NCI-H2081 (cell line): ENCODE measurements around the gene GRPEL2.
"Not testable (repeated sequence)": the region's sequence is repeated elsewhere in the genome, so short reads cannot be mapped to it uniquely, and the experiment has no call there.

Experiments used
- DNase-seq, 2 experiments: peaks; one replicate each; lab custom pipeline; 2025; lab: John Stamatoyannopoulos, UW

GRPEL2 gene

GRCh38 chr5:149376711-149377447, 31.6 kb downstream of the GRPEL2 start:
- no peak for DNase-seq

- no peak for DNase-seq
Measured at GRCh38 chr5:149378241-149378820, 33.0 kb downstream of the GRPEL2 start.

GRCh38 chr5:149379177-149379761, 34.0 kb downstream of the GRPEL2 start, which contains the start of gene IL17B:
TSS of gene IL17B (minus strand) at chr5:149379292. CDS start at chr5:149379225, 67 bp downstream.
- no peak for DNase-seq

- DNase-seq, result no peak
Measured at GRCh38 chr5:149379818-149380374, 34.6 kb downstream of the GRPEL2 start.

- DNase-seq, result no peak
Measured at GRCh38 chr5:149380466-149381121, 35.3 kb downstream of the GRPEL2 start.

GRCh38 chr5:149381261-149381985, 36.1 kb downstream of the GRPEL2 start:
- no peak for DNase-seq

- peak; percentile 13 to 26 for DNase-seq
Measured at GRCh38 chr5:149381986-149382338, 36.7 kb downstream of the GRPEL2 start.

GRCh38 chr5:149382517-149383220, 37.4 kb downstream of the GRPEL2 start:
- DNase-seq, result no peak

- DNase-seq, result no peak
Measured at GRCh38 chr5:149383399-149383798, 38.1 kb downstream of the GRPEL2 start.

GRCh38 chr5:149386166-149386565, 40.9 kb downstream of the GRPEL2 start:
- no peak for DNase-seq

GRCh38 chr5:149387081-149387631, 41.9 kb downstream of the GRPEL2 start:
- DNase-seq, result no peak

GRCh38 chr5:149387982-149388381, 42.7 kb downstream of the GRPEL2 start:
- no peak for DNase-seq

- DNase-seq, result no peak
Measured at GRCh38 chr5:149388498-149389190, 43.3 kb downstream of the GRPEL2 start.

GRCh38 chr5:149389552-149390495, 44.5 kb downstream of the GRPEL2 start:
- no peak for DNase-seq

GRCh38 chr5:149391076-149391475, 45.8 kb downstream of the GRPEL2 start:
- not testable (repeated sequence) for DNase-seq

- no peak for DNase-seq
Measured at GRCh38 chr5:149391524-149391923, 46.2 kb downstream of the GRPEL2 start.

- DNase-seq, result no peak
Measured at GRCh38 chr5:149392718-149393117, 47.4 kb downstream of the GRPEL2 start.

- not testable (repeated sequence) for DNase-seq
Measured at GRCh38 chr5:149394996-149395395, 49.7 kb downstream of the GRPEL2 start.

GRCh38 chr5:149397530-149397929, 52.2 kb downstream of the GRPEL2 start:
- DNase-seq, result no peak
